NCI-H1436 treated with DMSO at 0.1 percent for 48 hours (cell line): ENCODE results near the gene GRAMD1C.

Experiments
- DNase-seq: peaks from one replicate; lab custom pipeline; 2025; lab: John Stamatoyannopoulos, UW

GRAMD1C gene

DNA sequence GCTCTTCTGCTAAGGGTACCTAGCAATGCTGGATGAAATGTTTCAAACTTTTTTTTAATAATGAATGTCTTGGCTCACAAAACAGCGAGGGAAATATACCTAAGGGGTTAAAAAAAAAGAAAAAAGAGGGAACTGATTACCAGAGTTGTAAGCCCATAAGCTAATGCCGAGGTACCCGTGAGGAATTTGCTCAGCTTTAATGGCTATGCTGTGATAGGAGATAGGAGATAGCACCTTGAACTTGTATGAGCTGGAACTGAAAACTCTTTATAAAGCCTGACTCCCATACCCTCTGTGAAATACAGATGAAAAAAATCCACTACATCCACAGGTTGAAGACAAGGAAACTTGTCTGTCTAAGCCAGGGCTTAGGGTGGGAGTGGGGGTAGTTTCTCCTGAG, 13.9 kb downstream of the GRAMD1C start:
- no peak for DNase-seq

DNA sequence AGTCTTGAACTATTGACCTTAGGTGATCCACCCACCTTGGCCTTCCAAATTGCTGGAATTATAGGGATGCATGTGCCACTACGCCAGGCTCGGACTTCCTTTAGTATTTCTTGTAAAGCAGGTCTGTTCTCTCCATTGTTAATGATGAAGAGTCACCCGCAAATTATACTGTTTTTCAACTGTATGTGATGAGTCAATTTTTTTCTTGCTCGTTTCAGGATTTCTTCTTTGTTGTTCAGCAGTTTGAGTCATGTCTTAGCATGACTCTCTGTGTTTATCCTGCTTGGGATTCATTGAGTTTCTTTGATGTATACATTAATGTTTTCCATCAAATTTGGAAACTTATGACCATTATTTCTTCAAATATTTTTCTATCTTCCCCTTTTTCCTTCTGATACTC, 28.9 kb downstream of the GRAMD1C start:
- no peak for DNase-seq

DNA sequence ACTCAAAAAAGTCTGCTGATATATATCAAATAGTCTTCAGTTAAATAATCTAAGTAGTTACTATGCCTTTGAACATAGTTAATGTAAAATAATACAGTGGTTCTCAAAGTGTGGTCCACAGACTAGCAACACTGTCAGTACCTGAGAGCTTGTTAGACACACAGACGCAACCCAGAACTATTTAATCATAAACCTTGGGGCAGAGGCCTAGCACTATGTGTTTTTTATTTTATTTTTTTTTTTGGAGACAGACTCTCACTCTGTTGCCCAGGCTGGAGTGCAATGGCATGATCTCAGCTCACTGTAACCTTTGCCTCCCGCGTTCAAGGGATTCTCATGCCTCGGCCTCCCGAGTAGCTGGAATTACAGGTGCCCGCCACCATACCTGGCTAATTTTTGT, 34.7 kb downstream of the GRAMD1C start:
- no peak for DNase-seq

DNA sequence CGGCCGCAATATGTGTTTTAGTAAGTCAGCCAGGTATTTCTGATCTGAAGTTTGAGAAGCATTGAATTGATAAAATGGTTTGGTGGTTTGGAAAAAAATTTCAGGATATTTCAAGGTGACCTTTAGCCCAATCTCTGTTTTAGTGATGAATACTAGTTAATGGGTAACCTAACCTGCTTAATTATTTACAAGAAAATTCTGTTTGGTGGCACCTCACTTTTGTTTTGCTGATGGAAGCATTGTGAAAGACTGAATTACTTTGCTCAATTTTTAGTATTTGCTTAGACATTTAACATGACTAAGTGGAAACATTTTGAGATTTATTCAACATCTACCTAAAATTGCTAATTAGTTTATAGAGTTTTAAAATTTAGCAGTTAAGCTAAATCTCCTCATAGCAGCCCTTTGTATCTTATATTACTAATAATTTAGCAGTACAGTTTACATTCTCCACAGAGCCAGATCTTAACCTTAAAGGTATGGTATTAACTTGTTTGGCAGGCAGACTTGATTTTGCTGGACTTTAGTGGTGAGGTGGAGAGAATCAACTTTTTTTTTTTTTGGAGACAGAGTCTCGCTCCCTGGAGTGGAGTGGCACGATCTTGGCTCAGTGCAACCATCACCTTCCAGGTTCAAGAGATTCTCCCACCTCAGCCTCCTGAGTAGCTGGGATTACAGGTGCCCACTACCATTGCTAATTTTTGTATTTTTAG, 35.4 kb downstream of the GRAMD1C start:
- no peak for DNase-seq

DNA sequence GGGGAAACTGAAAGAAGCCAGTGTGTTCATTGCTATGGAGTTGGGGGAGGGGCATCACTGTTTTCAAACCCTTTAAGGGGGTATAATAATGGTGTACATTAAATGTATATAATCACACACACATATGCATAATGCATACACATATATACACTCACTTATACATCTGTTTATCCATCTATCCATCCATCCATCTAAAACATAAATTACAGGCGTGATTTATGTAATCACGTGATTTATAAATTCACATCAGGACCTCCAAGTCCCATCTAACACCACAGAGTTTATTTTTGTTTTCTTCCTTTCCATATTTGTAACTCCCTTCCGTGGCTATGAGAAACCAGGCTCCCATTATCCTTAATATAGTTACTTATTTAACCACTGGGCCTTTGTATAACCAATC, 39.8 kb downstream of the GRAMD1C start:
- no peak for DNase-seq

DNA sequence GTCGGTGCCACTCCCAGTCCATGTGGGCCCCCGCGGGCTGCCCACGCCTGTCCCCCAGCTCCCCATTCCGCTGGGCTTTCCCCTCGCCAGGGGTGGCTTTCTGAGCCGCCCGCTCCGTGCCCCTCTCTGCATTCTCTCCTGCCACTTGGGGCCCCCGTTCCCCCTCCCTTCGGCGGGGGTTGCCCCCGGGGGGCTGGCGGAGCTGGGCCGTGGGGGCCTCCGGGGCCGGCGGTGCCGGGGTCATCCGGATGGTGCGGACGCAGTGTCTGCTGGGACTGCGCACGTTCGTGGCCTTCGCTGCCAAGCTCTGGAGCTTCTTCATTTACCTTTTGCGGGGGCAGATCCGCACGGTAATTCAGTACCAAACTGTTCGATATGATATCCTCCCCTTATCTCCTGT, 46.5 kb downstream of the GRAMD1C start:
- DNase-seq, result no peak

DNA sequence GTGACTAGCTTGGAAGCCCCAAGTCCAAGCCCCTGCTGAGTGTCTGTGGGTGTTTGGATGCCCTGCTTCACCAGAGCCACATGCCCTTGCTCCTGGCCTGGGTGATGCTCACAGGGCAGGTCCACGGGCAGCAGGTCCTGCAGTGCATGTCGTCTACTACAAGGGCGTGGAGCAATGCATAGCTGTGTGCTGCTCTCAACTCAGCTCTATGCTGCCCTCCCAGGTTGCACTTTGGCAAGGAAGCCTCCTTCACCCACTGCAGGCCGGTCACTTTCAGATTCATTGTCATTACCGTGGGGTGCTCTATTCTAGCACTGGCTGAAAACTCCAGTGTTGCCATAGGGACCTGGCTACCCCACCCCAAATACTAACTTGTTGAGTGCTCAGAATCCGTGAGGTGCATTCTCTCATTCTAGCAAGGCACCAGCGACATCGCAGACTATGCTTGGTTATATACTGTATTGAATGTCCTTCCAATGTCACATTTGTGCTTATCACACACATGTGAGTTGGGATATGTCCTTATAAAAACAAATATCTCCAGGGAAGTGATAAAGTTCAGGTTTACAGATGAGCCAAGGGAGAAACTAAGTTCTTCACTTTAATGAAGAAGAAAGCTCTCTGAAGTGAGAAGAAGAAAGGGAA, 51.8 kb downstream of the GRAMD1C start:
- no peak for DNase-seq

DNA sequence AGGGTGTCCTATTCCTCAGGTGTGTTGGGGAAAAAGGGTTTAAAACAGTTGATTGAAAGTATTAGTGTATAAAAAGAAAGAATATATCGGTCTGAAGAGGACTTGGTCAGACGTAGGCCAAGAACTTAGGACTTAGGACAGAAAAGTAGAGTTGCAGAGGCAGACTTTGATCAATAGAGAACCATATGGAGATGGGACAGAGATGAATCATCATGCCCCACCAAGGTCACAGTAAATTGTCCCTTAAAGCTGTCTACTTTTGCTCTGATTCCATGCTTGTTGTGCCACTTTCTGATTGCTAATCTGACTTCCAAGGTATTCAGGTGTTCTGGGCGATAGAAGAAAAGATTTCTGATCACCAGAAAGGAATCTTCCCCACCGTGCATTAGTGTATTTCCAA, 56.3 kb downstream of the GRAMD1C start:
- DNase-seq, result no peak

DNA sequence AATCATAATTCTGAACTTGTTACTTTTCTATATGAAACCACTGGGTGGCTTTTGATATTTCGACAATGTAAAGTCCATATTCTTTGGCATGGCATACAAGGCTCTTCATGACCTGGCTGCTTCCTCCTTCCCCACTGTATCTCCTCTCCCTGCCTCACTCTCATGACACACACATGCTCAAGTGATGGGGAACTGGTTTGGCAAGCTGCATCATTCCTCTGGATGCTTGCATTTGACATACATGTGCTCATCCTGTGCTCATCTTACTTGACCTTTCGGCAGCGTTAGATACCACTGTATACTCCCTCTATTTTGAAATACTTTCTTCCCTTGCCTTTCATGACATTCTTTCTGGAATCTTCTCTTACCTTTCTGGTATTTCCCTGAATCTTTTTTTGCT, 57.4 kb downstream of the GRAMD1C start:
- no peak for DNase-seq

DNA sequence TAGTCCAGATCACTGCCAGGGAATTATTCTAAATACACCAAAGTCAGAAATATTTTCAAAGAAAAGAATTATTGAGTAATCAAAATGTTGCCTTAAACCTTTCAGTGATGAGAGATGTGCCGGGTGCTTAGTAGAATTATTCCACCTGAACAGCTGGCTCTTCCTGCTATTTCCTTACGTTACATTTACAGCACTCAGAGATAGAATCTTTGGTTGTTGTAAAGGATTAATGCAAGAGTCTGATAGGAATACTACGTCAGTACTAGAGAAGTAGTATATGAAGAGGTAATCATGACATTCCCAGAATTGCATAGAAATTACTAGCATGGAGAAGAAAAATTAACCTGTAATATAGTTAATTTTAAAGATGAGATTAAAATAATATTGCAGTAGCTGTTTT, 58.3 kb downstream of the GRAMD1C start:
- no peak for DNase-seq

DNA sequence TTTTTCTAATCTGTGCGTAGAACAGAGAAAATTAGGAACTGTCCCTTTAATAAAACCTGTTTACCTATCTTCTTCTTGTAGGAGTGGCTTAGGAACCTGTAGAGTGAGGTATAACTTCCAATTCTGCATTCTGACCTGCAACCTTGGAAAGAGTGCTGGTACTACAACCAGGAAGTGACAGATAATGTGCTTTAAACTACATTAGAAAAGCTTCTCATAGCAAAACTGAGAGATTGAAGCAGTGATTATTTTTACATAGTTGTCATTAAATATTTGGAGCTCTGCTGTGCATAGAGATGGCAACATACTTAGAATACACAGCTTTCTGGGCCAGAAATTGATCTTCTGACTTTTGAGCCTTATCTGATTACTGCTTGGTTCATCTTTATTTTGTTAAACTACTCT, 58.8 kb downstream of the GRAMD1C start:
- no peak for DNase-seq

DNA sequence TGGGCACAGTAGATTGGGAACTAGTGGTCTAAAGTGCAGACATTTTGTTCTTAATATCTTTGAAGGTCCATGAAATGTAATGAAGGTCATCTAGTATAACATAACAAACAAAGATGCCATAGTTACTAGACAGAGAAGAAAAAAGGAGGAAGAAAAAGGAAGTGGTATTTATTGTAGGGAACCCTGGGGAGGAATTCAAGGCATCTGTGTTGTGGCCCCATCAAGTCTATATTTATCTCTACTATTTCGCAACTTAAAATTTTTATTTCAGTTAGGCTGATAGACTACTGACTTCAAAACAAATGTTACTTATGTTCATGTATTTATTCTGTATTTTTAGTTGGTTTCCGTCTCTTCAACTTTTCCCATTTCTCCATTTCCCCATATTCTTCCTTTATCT, 60.3 kb downstream of the GRAMD1C start:
- DNase-seq, result no peak

DNA sequence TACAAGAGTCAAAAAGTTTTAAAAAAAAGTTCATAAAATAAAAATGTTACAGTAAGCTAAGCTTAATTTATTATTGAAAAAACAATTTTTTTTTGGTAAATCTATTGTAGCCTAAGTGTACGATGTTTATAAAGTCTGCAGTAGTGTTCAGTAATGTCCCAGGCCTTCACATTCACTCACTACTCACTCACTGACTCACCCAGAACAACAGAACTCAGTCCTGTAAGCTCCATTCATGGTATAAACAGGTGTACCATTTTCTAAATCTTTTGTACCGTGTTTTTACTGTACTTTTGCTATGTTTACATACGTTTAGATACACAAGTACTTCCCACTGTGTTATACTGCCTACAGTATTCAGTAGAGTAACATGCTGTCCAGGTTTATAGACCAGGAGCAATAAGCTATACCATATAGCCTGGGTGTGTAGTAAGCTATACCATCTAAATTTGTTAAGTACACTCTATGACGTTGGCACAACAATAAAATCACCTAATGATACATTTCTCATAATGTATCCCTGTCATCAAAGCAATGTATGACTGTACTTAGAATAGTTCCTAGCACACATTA, 68.1 kb downstream of the GRAMD1C start:
- no peak for DNase-seq

DNA sequence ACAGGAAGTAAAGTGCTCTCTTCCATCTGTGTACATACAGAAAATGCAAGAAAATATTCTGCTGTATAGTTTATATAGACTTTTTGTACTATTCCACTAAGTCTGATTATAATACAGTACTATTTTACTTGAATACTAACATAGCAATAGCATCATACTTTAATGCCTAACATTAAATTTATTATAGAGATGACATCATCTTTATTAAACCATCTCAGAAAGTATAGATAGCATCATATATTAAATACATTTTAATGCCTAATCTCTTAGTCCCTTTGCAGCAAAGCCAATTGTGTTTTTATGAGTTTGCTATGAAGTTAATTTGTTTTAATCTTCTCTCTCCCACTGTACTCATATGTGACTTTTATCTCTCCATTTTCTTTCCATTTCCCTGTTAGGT, 69.5 kb downstream of the GRAMD1C start:
- no peak for DNase-seq

DNA sequence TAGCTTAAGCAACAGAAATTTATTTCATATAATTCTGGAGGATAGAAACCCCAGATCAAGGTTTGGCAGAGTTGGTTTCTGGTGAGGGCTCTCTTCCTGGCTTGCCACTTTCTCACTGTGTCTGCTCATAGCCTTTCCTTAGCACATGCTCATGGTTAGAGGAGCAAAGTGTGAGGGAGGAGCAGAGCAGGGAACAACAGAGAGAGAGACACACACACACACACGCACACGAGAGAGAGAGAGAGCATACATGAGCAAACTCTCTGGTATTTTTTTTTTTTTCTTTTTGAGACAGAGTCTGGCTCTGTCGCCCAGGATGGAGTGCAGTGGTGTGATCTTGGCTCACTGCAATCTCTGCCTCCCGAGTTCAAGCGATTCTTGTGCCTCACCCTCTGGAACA, 72.4 kb downstream of the GRAMD1C start:
- DNase-seq, result no peak

DNA sequence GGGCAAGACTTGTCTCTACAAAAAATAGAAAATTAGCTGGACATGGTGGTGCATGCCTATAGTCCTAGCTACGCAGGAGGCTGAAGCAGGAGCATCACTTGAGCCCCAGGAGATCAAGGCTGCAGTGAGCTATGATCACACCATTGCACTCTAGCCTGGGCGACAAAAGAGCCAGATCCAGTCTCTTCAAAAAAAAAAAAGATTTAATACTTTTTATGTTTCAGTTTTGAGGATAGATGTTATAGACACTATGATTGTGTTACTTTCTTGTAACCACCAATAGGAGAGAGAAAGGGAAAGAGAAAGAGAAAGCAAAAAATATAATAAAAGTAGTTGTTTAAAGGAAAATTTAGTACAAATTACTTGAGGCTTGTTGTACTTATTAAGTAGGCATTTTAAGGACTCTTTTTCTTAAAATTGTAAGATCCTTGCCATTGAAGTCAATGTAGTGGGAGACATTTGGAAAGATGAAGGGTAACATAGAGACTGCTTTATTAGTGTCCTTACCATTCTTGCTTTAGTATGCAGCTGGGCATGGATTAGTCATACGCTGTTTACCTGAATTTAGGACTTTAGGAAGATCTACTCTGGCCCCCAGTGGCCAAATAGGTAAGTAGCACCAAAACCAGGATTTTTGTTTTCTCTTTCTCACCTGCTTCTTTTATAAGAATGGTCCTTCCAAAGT, 74.1 kb downstream of the GRAMD1C start:
- DNase-seq, result no peak

DNA sequence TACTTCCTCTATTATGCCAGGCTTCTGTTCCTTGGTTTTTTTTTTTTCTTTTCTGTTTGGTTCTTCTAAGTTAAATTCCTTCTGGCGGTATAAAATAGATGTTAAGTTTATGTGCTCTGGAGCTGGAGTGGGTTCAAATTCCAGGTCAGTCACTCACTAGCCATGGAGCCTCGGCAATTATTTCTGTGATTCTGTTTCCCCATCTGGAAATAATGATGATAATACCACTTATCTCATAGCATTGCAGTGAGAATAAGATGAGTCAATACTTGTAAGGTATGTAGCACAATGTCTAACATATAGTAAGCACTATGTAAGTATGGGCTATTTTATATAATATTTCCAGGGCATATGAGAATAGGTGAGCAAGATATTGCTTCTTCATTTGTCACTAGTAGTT, 76.1 kb downstream of the GRAMD1C start:
- DNase-seq, result no peak

DNA sequence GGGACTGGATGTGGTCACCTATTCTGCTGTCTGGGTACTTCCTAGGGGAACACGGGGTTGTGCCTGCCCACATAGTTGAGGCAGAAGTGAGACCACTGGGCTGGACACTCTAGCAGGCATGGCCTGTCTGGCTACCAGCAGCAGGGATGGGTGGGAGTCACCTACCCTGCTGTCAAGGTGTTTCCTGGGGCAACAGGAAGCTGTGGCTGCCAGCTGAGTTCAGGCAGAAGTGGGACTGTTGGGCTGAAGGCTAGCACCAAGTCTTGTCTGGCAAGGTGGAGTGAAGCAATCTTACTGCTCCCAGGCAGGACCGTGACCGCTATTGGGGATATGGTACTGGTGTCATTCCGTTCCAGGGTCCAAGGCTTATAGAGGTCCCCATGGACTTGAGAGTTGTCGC, 89.0 kb downstream of the GRAMD1C start:
- no peak for DNase-seq

DNA sequence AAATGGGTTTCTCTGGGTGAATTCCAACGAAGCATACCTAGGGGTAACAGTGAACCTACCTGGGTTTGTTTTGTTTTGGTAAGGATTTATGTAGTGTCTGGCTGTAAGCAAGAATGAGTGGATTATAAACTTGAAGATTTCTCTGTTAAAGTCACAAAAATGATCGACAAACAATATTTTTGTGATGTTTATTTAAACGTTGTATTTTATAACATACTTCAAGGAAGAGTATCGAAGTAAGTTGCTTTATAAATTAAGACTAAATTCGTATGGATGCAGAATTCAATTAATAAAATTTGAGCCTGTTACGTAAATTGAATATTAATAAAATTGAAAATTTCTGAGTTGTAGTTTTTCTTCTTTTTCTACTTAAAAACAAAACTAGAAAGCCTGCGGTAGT, 108.2 kb downstream of the GRAMD1C start:
- no peak for DNase-seq

DNA sequence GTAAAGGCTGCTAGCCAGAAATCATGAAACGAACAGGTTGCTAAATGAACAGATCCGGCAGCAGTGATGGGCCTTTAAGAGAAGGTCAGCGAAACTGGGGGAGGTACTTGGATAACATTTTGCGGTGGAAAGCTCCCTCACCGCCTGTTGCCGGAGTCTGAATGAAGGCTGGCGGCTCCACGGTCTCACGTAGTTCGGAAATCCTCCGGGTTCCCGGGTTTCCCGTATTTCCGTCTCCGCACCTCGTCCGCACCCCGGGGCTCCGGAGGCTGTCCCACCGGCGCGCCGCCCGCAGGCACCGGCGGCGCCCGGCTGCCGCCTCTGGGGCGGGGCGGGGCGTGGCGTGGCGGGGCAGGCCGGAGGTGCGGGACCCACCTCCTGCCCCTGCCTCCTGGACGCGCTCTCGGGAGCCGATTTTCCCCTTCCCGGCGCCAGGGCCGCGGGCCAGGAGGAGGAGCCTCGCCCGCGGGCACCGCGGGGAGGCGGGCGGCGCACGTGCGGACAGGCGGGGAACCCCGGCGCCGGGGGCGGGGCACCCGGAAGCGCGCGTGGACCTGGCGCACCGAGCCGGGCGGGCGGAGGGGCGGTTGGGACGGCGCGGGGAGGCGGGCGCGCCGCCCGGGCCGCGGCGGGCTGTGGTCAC, 108.9 kb downstream of the GRAMD1C start, which contains the start of gene ZDHHC23:
TSS of gene ZDHHC23 (plus strand) at position 642 of the 643 bp plus-strand sequence. CDS start 790 bp downstream, outside the sequence.
- DNase-seq, result peak; percentile 25

DNA sequence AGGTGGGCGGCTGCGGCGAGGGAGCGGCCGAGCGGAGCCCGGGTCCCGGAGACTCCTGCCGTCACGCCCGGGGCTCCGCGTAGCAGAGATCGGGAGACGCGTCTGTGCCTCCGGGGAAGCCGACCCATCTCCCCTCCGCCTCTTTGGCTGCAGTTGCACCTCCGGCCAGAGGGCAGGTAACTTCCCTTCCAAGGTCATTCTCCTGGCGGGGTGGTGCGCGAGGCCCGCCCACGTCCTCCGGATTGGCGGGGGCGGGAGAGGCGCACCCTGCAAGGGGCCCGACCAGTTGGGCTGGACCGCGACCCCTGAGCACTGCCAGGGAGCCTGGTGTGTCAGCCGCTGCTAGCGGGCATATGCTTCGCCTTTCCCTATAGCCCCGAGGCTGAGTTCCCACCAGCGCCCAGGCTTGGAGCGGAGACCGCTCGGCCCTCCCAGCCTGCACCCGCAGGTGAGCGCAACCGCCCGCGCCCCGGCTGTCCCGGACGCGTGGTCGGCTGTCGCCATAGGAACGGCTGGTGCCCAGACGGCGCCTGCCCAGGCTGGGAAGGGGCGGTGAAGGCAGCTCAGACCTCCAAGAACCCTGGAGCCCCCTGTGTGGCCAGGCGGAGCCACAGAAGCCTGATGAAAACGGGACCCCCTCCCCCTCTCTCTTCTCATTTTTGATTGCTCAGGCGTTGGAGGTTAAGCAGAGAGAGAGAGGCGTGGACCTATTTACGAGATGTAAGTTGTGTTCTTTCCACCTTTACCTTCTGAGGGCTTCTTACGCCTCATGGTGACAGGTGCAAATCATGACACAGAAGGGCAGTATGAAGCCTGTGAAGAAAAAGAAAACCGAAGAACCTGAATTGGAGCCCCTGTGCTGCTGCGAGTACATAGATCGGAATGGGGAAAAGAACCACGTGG, 109.7 kb downstream of the GRAMD1C start:
- DNase-seq, result no peak
